HepG2 (cell line): ENCODE results near the gene GCH1. TPM values are rescaled to one million over a fixed set of nuclear protein-coding genes. Genes with fewer than 3 reads are reported as not detected.
A peak's percentile ranks its signal among the peaks of the same experiment; 100 is the strongest.

Experiments
- ATAC-seq: fragments of 200-7000 bp; cut with Tn5 transposase; 3 replicates; pipeline ENCODE4 v1.9.1; 2020; ENCODE audit warnings: mild to moderate bottlenecking, moderate library complexity
- BruUV-seq: library from RNA; stranded (reverse); fragments of 400-500 nt; replicated peaks from 2 replicates; lab custom pipeline; 2021; lab: Mats Ljungman, UMichigan
- CTCF ChIA-PET: fragments of 300-600 bp; formaldehyde crosslinking; extraction: SDS; loops from one replicate; lab custom pipeline; 2021; ENCODE audit warnings: low total read pairs, inconsistent platforms, low intra/inter-chr PET ratio; lab: Yijun Ruan, JAX
- POLR2A ChIA-PET: fragments of 350-600 bp; sonication (Branson Sonifier 250); formaldehyde crosslinking; loops from one replicate; lab custom pipeline; 2020; ENCODE audit warnings: antibody characterized with exemption, inconsistent platforms; lab: Yijun Ruan, JAX
- DNase-seq: peaks from one replicate; pipeline ENCODE4 v3.0.0-alpha.2; 2015; ENCODE audit warnings: low spot score
- FAIRE-seq: peaks from 3 replicates; lab custom pipeline; 2011; peaks lifted over from hg19 to GRCh38; lab: Jason Lieb, UNC
- H2AFZ ChIP-seq: one replicate; pipeline ENCODE4 v1.6.1; 2011; ENCODE audit warnings: low read length, inconsistent platforms
- H3K27ac ChIP-seq: fragments of 300-600 bp; 3 replicates; pipeline ENCODE4 v1.8.0; 2011; ENCODE audit warnings: mixed run types, mild to moderate bottlenecking, mixed read lengths, low read length, inconsistent platforms; ENCODE audit not compliant: insufficient read depth; ENCODE audit errors: extremely low read length
- H3K27me3 ChIP-seq, 2 experiments: fragments of 200-600 bp in 1 of 2; 2 replicates in 1 of 2; 3 replicates in 1 of 2; pipeline versions ENCODE4 v1.6.0 to v1.8.0; 2011; ENCODE audit warnings: low read length in 2 of 2, mild to moderate bottlenecking in 2 of 2, moderate library complexity in 2 of 2, inconsistent platforms in 1 of 2; ENCODE audit not compliant: insufficient read depth in 2 of 2, control insufficient read depth in 1 of 2
- H3K36me3 ChIP-seq, 2 experiments: fragments of 200-600 bp in 1 of 2; replicated peaks in 1 of 2; 2 replicates in 1 of 2; 3 replicates in 1 of 2; pipeline versions ENCODE4 v1.5.1 to v1.8.0; 2011; ENCODE audit warnings: low read length in 2 of 2, inconsistent platforms in 1 of 2; ENCODE audit not compliant: insufficient read depth in 2 of 2, control insufficient read depth in 1 of 2
- H3K4me1 ChIP-seq: 2 replicates; pipeline ENCODE4 v1.5.1; 2012; ENCODE audit warnings: low read length, inconsistent platforms; ENCODE audit not compliant: insufficient read depth
- H3K4me2 ChIP-seq: 2 replicates; pipeline ENCODE4 v1.6.0; 2011; ENCODE audit warnings: low read depth, low read length, inconsistent platforms
- H3K4me3 ChIP-seq, 3 experiments: fragments of 200-600 bp in 1 of 3; sonication (generic), shearing (Covaris generic) in 1 of 3; replicated peaks in 1 of 3; 2 replicates each; pipeline ENCODE4 v1.5.1; 2011 to 2016; ENCODE audit warnings: low read length in 3 of 3, inconsistent platforms in 2 of 3, low read depth in 2 of 3, mild to moderate bottlenecking in 2 of 3, control low read depth in 1 of 3, mixed read lengths in 1 of 3; ENCODE audit not compliant: insufficient read depth in 1 of 3
- H3K79me2 ChIP-seq: one replicate; pipeline ENCODE4 v1.6.1; 2011; ENCODE audit warnings: low read length, inconsistent platforms; ENCODE audit not compliant: insufficient read depth
- H3K9ac ChIP-seq: 2 replicates; pipeline ENCODE4 v1.6.0; 2011; ENCODE audit warnings: mild to moderate bottlenecking, low read depth, low read length, inconsistent platforms; ENCODE audit not compliant: insufficient read depth
- H3K9me3 ChIP-seq: 2 replicates; pipeline ENCODE4 v1.5.1; 2012; ENCODE audit warnings: mild to moderate bottlenecking, low read length
- H4K20me1 ChIP-seq: 2 replicates; pipeline ENCODE4 v1.6.0; 2011; ENCODE audit warnings: inconsistent platforms, mild to moderate bottlenecking, low read length, moderate library complexity; ENCODE audit not compliant: insufficient read depth
- AHR ChIP-seq: IDR thresholded peaks from 2 replicates; pipeline ENCODE4 v1.6.1; 2018; ENCODE audit warnings: missing genetic modification reagents, missing compliant biosample characterization
- ARID2 ChIP-seq: sonication (generic); formaldehyde crosslinking; IDR thresholded peaks from 2 replicates; pipeline ENCODE4 v1.8.1; 2022; ENCODE audit warnings: mild to moderate bottlenecking, missing genetic modification reagents, borderline replicate concordance
- CBX1 ChIP-seq: IDR thresholded peaks from one replicate; pipeline ENCODE4 v1.6.1; 2016; ENCODE audit warnings: antibody characterized with exemption, low read depth
- EP300 ChIP-seq, 3 experiments: sonication (generic) in 1 of 3; formaldehyde crosslinking in 1 of 3; IDR thresholded peaks; 2 replicates each; pipeline versions ENCODE4 v1.5.1 to v1.6.1; 2011 to 2020; ENCODE audit warnings: low read depth in 2 of 3, low read length in 2 of 3, borderline replicate concordance in 1 of 3, improper control_type of control experiment in 1 of 3, mild to moderate bottlenecking in 1 of 3, missing genetic modification reagents in 1 of 3, moderate library complexity in 1 of 3
- IRX3 ChIP-seq: sonication (generic); formaldehyde crosslinking; IDR thresholded peaks from 2 replicates; pipeline ENCODE4 v1.8.1; 2023; ENCODE audit warnings: mild to moderate bottlenecking, low read depth, missing genetic modification reagents, borderline replicate concordance
- MAFF ChIP-seq: IDR thresholded peaks from 2 replicates; pipeline ENCODE4 v1.6.1; 2011; ENCODE audit warnings: low read depth, low read length, improper control_type of control experiment
- MTA3 ChIP-seq: sonication (generic); formaldehyde crosslinking; IDR thresholded peaks from 2 replicates; pipeline ENCODE4 v1.4.0; 2020; ENCODE audit warnings: missing genetic modification reagents
- PTBP1 ChIP-seq: fragments of 200-400 bp; formaldehyde crosslinking; IDR thresholded peaks from 2 replicates; pipeline ENCODE4 v1.6.1; 2018; ENCODE audit warnings: low read length, low read depth; ENCODE audit not compliant: poor library complexity, severe bottlenecking
- SUZ12 ChIP-seq: fragments of 150-350 bp; IDR thresholded peaks from 2 replicates; pipeline ENCODE4 v1.6.1; 2014; ENCODE audit warnings: low read depth, low read length
- THAP7 ChIP-seq: sonication (generic); formaldehyde crosslinking; IDR thresholded peaks from 2 replicates; pipeline ENCODE4 v1.8.1; 2023; ENCODE audit warnings: mild to moderate bottlenecking, missing genetic modification reagents
- ZFP36 ChIP-seq: fragments of 150-350 bp; IDR thresholded peaks from 2 replicates; pipeline ENCODE4 v1.6.1; 2018; ENCODE audit warnings: borderline replicate concordance, low read length, low read depth; ENCODE audit not compliant: partially characterized antibody
- ZNF136 ChIP-seq: sonication (generic); formaldehyde crosslinking; IDR thresholded peaks from 2 replicates; pipeline ENCODE4 v1.8.1; 2022; ENCODE audit warnings: low read depth, mild to moderate bottlenecking, moderate library complexity, missing genetic modification reagents
- ZNF614 ChIP-seq: IDR thresholded peaks from 2 replicates; pipeline ENCODE4 v1.6.1; 2018; ENCODE audit warnings: missing biosample characterization, missing genetic modification reagents, inconsistent platforms, borderline replicate concordance
- ZNF670 ChIP-seq: sonication (generic); formaldehyde crosslinking; IDR thresholded peaks from 2 replicates; pipeline ENCODE4 v1.8.0; 2022; ENCODE audit warnings: mild to moderate bottlenecking, missing genetic modification reagents, borderline replicate concordance
- ZNF724P ChIP-seq: sonication (generic); formaldehyde crosslinking; IDR thresholded peaks from 2 replicates; pipeline ENCODE4 v1.8.0; 2022; ENCODE audit warnings: missing genetic modification reagents, borderline replicate concordance
- WGBS: methylation state at CpG from one replicate; pipeline ENCODE4 v1.1.6; 2017; ENCODE audit warnings: low lambda C conversion rate; 5-methylcytosine and 5-hydroxymethylcytosine counted together
- in situ Hi-C: cut with HindIII; loops from 2 replicates; pipeline ENCODE4 v1.10.0; 2017; ENCODE audit warnings: low pct_unique_long_range_greater_than_20kb; ENCODE audit not compliant: extremely low pct_ligation_motif_present
- intact Hi-C: fragments of 100-400 bp; cut with micrococcal nuclease; formaldehyde crosslinking; loops from one replicate; pipeline ENCODE4 v1.10.0; 2022; ENCODE audit not compliant: unreplicated experiment
- polyA plus RNA-seq, 8 experiments: library from polyadenylated mRNA; depleted of rRNA in 3 of 8; stranded (reverse) in 7 of 8; unstranded in 1 of 8; fragments of >200 nt; fragmentation: Illumina TruSeq in 4 of 8; extraction: Trizol in 4 of 8; gene quantifications; 2 replicates each; pipeline versions ENCODE4 v1.2.1 to v1.2.3, GENCODE V29; 2011 to 2016; ENCODE audit warnings: low read depth in 4 of 8, missing spikeins in 1 of 8, mixed read lengths in 1 of 8; ENCODE audit not compliant: insufficient read depth in 1 of 8
- total RNA-seq, 5 experiments: library from RNA; depleted of rRNA; stranded (reverse); fragments of >200 nt; fragmentation: Illumina TruSeq; extraction: Trizol; gene quantifications; 2 replicates each; pipeline ENCODE4 v1.2.3, GENCODE V29; 2016; ENCODE audit warnings: low read depth in 1 of 5
- TF ChIP-seq, protein P1 (sequence below): sonication (generic); formaldehyde crosslinking; IDR thresholded peaks from 2 replicates; pipeline ENCODE4 v1.4.0; 2020; ENCODE audit warnings: mild to moderate bottlenecking, missing genetic modification reagents

GCH1 gene
- total and polyA plus RNA-seq, 2 of the 13 experiments (the other 11 are each of a cell fraction or from before 2014, with no cell fraction given), result 15.0 to 25.2 TPM

- ChIA-PET CTCF (interaction anchor here (1.2 to 2.0 kb wide), 3 partner anchors 88 to 241 kb away, joined by 3 to 13 read pairs (median 11); no protein-coding TSS in a partner anchor), POLR2A (no interaction called here)
These were observed 97.6 kb downstream of the GCH1 start for GRCh38 chr14:54805070-54805444.

More at GRCh38 chr14:54805070-54805444, 97.6 kb downstream of the GCH1 start:
- no TSS peak for BruUV-seq
- no peak for DNase-seq
- H3K9ac ChIP-seq, result no peak overlapping the region
- H3K4me3 ChIP-seq, result peak overlapping the region in 1 of 3 experiments; percentile 55; a peak in 1 of 6 replicates
- H3K9me3 ChIP-seq, result no peaks in the 10 kb centered on the region
- no peaks in the 10 kb centered on the region for H3K27me3 ChIP-seq
- no peak for TF ChIP-seq MAFF
- TF ChIP-seq MTA3 (CRISPR knock-in tag), result no peak
- no peak for TF ChIP-seq AHR (CRISPR knock-in tag)
- no peak for TF ChIP-seq CBX1
- TF ChIP-seq ZNF724P (CRISPR knock-in tag), result no peak
- no peak for TF ChIP-seq PTBP1
- TF ChIP-seq ARID2 (CRISPR knock-in tag), result no peak
- TF ChIP-seq SUZ12, result no peak
- TF ChIP-seq ZNF614, result no peak
- TF ChIP-seq, protein P1, sequence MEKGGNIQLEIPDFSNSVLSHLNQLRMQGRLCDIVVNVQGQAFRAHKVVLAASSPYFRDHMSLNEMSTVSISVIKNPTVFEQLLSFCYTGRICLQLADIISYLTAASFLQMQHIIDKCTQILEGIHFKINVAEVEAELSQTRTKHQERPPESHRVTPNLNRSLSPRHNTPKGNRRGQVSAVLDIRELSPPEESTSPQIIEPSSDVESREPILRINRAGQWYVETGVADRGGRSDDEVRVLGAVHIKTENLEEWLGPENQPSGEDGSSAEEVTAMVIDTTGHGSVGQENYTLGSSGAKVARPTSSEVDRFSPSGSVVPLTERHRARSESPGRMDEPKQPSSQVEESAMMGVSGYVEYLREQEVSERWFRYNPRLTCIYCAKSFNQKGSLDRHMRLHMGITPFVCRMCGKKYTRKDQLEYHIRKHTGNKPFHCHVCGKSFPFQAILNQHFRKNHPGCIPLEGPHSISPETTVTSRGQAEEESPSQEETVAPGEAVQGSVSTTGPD (CRISPR knock-in tag), result no peak
- no peak for TF ChIP-seq ZNF670 (CRISPR knock-in tag)
- TF ChIP-seq THAP7 (CRISPR knock-in tag), result no peak
- TF ChIP-seq EP300 (IDR thresholded peaks at IDR 0.05; ENCODE audit: low read depth in 2 of 2, low read length in 2 of 2), result no peak
- TF ChIP-seq EP300 (CRISPR knock-in tag; IDR thresholded peaks at IDR 0.05; ENCODE audit: borderline replicate concordance), result no peak
- no peak for TF ChIP-seq IRX3
- TF ChIP-seq ZFP36, result no peak
- no peak for TF ChIP-seq ZNF136 (CRISPR knock-in tag)
- TF ChIP-seq, all 625 proteins: peak for 0
- in situ Hi-C loops, result loop anchor here (10.0 kb wide), 1 partner anchor 240 kb away; the partner anchor contains the start of gene SAMD4A
- Histone ChIP-seq H3K4me2 (peak overlapping the region; percentile 92; the same call in 1 of the 2 replicates), H3K36me3 (no peaks in the 10 kb centered on the region), H2AFZ (no peak overlapping the region), H3K4me1 (peaks cover 55% of the 10 kb centered on the region), H3K79me2 (no peaks in the 10 kb centered on the region), H4K20me1 (no peaks in the 10 kb centered on the region), H3K27ac (no peak overlapping the region)
- ATAC-seq, result no peak
- 59% methylated on average over 6 of the region's 6 CpGs for WGBS
- FAIRE-seq, result no peak
- intact Hi-C loops, result loop anchor here (5.0 to 10.0 kb wide), 3 partner anchors 87 to 308 kb away; partner anchors contain the start of gene SAMD4A
